Fibroblast of pulmonary artery (primary cell): ENCODE data around the gene PLA2G7.

ENCODE experiments used
- DNase-seq: peaks from one replicate; pipeline ENCODE4 v3.0.0-alpha.2; 2010; ENCODE audit warnings: low read depth
- H3K4me3 ChIP-seq: replicated peaks from 2 replicates; pipeline ENCODE4 v1.5.1; 2011; ENCODE audit warnings: low read depth, mild to moderate bottlenecking, control low read depth, low read length, moderate library complexity
- CTCF ChIP-seq: IDR thresholded peaks from 2 replicates; pipeline ENCODE4 v1.5.1; 2011; ENCODE audit warnings: mild to moderate bottlenecking, control low read depth, low read length, inconsistent platforms; ENCODE audit errors: missing control alignments

Gene PLA2G7

DNA sequence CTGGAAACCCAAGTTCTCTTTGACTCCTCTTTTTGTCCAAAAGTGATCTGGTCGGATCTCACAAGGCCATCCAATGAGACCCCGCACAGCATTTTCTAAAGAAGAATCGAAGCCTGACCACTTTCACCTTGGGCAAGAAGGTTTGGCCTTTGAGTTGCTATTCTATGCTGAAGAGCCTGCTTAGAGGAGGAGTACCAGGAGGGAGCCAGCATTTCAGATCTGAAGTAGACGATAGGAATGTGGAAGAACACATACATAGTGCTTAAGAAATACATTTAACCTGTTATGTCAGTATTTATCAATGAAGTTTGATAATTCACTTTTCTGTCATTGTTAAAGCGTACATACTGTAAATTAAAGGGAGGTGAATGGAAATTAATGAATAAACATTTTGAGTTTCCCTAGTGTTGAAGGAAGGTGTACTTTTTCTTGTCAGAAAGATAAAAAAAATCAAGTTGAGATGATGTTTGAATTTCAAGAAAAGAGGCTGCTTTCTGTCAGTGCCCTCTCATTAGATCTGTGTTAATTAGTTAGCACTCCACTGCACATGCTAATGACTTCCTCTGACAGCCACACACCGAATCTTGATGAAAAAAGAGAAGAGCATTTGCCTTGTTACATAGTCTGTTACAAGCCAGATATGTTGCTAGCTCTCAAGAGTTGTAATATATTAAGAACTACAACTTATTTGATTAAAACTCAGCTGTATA lies 58.4 kb downstream of the PLA2G7 start:
- TF ChIP-seq CTCF = no peak
- no peak overlapping the region for H3K4me3 ChIP-seq

DNA sequence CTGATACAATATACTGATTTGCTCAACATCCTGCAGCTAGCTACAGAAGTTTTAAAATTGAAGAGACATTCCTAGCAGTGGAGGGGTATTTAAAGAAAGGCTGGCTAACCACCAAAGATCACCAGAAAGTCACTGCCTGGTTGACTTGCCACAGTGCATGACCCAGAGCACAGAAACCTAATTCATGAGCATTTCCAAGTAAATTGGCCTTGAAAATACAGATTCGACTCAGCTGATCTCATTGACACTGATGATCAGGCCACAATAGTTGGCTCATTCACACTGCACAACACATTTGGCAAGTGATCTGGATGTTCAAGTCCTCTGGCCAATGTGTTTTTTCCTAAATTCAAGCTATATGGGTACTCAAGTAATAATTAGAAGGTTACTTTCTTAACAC lies 60.8 kb downstream of the PLA2G7 start:
- no peak for TF ChIP-seq CTCF

More for the DNA sequence above, 58.4 kb downstream of the PLA2G7 start:
- DNase-seq = no peak

DNA sequence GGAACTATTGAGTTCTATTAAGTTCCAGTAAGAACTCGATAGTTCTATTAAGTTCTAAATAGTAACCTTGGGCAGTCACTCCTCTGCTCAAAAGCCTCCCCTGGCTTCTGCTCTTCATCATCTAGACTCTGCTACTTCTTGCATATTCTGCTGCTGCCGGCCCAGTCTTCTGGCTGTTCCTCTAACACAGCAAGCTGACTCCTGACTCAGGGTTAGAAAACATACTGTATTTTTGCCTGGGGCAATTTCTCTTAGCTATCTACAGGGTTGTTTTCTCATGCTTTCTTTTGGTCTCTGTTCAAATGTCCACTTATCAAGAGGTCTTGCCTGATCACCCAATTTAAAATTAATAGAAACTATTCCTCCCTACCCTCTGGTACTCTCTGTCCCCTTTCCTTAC lies 67.8 kb downstream of the PLA2G7 start:
- TF ChIP-seq CTCF = no peak
- no peak for DNase-seq
- no peak overlapping the region for H3K4me3 ChIP-seq

More for the DNA sequence above, 60.8 kb downstream of the PLA2G7 start:
- DNase-seq = no peak
- no peak overlapping the region for H3K4me3 ChIP-seq

DNA sequence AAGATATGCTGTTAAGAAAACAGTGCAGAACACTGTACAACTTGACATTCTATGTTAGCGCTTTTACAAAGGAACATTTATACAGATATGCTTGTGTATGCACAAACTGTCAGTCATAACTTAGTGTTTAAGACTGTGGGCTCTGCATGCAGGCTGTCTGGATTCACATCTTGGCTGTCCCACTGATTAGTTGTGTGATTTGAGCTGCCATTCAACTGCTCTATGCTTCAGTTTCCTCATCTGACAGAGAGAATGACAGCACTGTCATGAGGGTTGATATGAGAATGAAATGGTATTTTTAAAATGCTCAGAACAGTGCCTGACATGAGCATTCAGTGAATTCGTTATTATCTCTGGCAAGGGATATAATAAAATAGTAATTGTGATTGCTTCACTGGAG lies 73.7 kb downstream of the PLA2G7 start:
- no peak for DNase-seq
- no peak for TF ChIP-seq CTCF
- no peak overlapping the region for H3K4me3 ChIP-seq

DNA sequence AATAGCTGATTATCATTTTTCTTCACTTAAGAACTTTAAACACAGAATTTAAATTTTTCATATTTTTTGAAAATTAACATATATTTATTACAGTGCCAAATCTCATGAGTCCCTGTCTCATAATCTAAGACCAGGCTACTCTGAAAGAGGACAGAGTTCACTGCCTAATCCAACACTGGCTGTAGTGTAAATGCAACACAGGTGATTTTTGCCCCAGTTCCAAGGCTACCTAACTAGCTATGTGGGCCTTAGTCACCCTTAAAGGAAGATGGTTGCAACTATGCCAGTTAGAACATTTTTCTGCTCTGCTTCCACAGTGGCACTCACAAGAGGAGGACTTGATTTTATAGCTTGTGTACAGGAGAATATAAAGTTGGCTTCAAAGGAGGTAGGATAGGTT lies 77.5 kb downstream of the PLA2G7 start:
- no peak overlapping the region for H3K4me3 ChIP-seq
- no peak for DNase-seq
- no peak for TF ChIP-seq CTCF

GRCh38 chr6:46655803-46656202 lies 79.4 kb downstream of the PLA2G7 start:
- no peak for DNase-seq
- TF ChIP-seq CTCF = peak; percentile 27
- H3K4me3 ChIP-seq = no peak overlapping the region
